PC-9 (cell line): ENCODE measurements around the gene DNAJB7. TPM values are rescaled to one million over a fixed set of nuclear protein-coding genes. Genes with fewer than 3 reads are reported as not detected.
"Not testable (repeated sequence)": the region's sequence is repeated elsewhere in the genome, so short reads cannot be mapped to it uniquely, and the experiment has no call there.

ENCODE experiments used
- BruUV-seq: library from RNA; stranded (reverse); fragments of 400-500 nt; replicated peaks from 2 replicates; lab custom pipeline; 2021; lab: Mats Ljungman, UMichigan
- CTCF ChIA-PET: fragments of 300-600 bp; sonication (Branson Sonifier 250); formaldehyde crosslinking; loops from one replicate; lab custom pipeline; 2022; ENCODE audit warnings: antibody characterized with exemption; lab: Charles Lee
- POLR2A ChIA-PET: fragments of 300-600 bp; sonication (Branson Sonifier 250); formaldehyde crosslinking; loops from one replicate; lab custom pipeline; 2022; ENCODE audit warnings: antibody characterized with exemption; ENCODE audit not compliant: unreplicated experiment; lab: Charles Lee
- DNase-seq, 2 experiments: peaks; one replicate each; pipeline versions ENCODE4 v3.0.0 to v3.0.0-alpha.2; 2015 to 2022; ENCODE audit warnings: mixed read lengths in 1 of 2
- H2AFZ ChIP-seq: fragments of 200-600 bp; sonication (generic); 2 replicates; pipeline ENCODE4 v1.8.1; 2017; ENCODE audit warnings: antibody characterized with exemption
- H3F3A ChIP-seq: fragments of 200-600 bp; sonication (generic); 2 replicates; pipeline ENCODE4 v1.8.1; 2017; ENCODE audit warnings: antibody characterized with exemption, mild to moderate bottlenecking, low read depth; ENCODE audit not compliant: insufficient read depth
- H3K27ac ChIP-seq: fragments of 200-600 bp; sonication (generic); 2 replicates; pipeline ENCODE4 v1.6.1; 2016; ENCODE audit warnings: mixed run types
- H3K27me3 ChIP-seq: fragments of 200-600 bp; sonication (generic); 2 replicates; pipeline ENCODE4 v1.6.1; 2016; ENCODE audit warnings: low read depth, mixed run types; ENCODE audit not compliant: insufficient read depth
- H3K36me3 ChIP-seq: fragments of 200-600 bp; sonication (generic); 2 replicates; pipeline ENCODE4 v1.6.1; 2016; ENCODE audit warnings: low read depth, mixed run types
- H3K4me1 ChIP-seq: fragments of 200-600 bp; sonication (generic); replicated peaks from 2 replicates; pipeline ENCODE4 v1.6.1; 2016; ENCODE audit warnings: mixed run types; ENCODE audit not compliant: insufficient read depth
- H3K4me2 ChIP-seq: fragments of 200-600 bp; sonication (generic); 2 replicates; pipeline ENCODE4 v1.6.1; 2017; ENCODE audit warnings: mixed run types
- H3K4me3 ChIP-seq: fragments of 200-600 bp; sonication (generic); 2 replicates; pipeline ENCODE4 v1.6.1; 2016; ENCODE audit warnings: mixed run types
- H3K79me2 ChIP-seq: fragments of 200-600 bp; sonication (generic); 2 replicates; pipeline ENCODE4 v1.6.1; 2017; ENCODE audit warnings: low read depth, mixed run types
- H3K9me2 ChIP-seq: fragments of 200-600 bp; sonication (generic); 2 replicates; pipeline ENCODE4 v1.8.1; 2017; ENCODE audit warnings: mild to moderate bottlenecking; ENCODE audit not compliant: insufficient read depth
- H3K9me3 ChIP-seq: fragments of 200-600 bp; sonication (generic); 2 replicates; pipeline ENCODE4 v1.8.1; 2016; ENCODE audit warnings: low read depth; ENCODE audit not compliant: insufficient read depth
- H4K20me1 ChIP-seq: fragments of 200-600 bp; sonication (generic); 2 replicates; pipeline ENCODE4 v1.8.1; 2017; ENCODE audit not compliant: insufficient read depth
- EZH2 ChIP-seq: fragments of 200-600 bp; sonication (generic); IDR thresholded peaks from 2 replicates; pipeline ENCODE4 v1.8.0; 2017; ENCODE audit warnings: antibody characterized with exemption, low read depth
- intact Hi-C: fragments of 100-400 bp; cut with micrococcal nuclease; formaldehyde crosslinking; loops from one replicate; pipeline ENCODE4 v1.10.0; 2022; ENCODE audit not compliant: unreplicated experiment
- total RNA-seq: library from RNA; stranded (reverse); gene quantifications from 2 replicates; pipeline ENCODE4 v1.2.3, GENCODE V29; 2021
- TF ChIP-seq, protein P1 (sequence below): fragments of 200-600 bp; sonication (generic); conservative IDR thresholded peaks from 2 replicates; pipeline ENCODE4 v1.6.1; 2017; ENCODE audit warnings: mixed run types, antibody characterized with exemption, mild to moderate bottlenecking, moderate library complexity

DNAJB7 gene
- total RNA-seq, 1 experiment from 2014 or later, result not detected

DNA sequence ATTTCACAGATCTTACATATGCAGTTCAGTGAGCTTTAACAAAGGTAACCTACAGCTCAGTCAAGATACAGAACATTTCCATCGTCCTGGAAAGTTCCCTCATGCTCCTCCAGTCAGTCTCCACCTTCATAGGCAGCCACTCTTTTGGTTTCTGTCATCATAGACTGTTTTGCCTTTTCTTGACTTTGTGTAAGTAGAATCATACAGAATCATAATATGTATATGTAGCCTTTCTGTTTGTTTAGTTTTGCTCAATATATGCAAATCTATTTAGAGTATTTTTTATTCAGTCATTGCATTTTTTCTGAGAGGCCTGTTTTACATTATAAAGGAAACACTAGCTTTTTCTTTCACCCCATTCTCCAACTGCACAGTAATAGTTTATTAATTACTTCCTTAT lies 15.0 kb upstream of the DNAJB7 start:
- H3K4me2 ChIP-seq, result no peak overlapping the region
- TF ChIP-seq, protein P1, sequence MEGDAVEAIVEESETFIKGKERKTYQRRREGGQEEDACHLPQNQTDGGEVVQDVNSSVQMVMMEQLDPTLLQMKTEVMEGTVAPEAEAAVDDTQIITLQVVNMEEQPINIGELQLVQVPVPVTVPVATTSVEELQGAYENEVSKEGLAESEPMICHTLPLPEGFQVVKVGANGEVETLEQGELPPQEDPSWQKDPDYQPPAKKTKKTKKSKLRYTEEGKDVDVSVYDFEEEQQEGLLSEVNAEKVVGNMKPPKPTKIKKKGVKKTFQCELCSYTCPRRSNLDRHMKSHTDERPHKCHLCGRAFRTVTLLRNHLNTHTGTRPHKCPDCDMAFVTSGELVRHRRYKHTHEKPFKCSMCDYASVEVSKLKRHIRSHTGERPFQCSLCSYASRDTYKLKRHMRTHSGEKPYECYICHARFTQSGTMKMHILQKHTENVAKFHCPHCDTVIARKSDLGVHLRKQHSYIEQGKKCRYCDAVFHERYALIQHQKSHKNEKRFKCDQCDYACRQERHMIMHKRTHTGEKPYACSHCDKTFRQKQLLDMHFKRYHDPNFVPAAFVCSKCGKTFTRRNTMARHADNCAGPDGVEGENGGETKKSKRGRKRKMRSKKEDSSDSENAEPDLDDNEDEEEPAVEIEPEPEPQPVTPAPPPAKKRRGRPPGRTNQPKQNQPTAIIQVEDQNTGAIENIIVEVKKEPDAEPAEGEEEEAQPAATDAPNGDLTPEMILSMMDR, result no peak
- no peak for TF ChIP-seq EZH2
- no peak overlapping the region for H3K27ac ChIP-seq
- no peaks in the 10 kb centered on the region for H3K4me1 ChIP-seq
- ChIA-PET POLR2A (no interaction called here), CTCF (interaction anchor here (0.6 kb wide), 1 partner anchor 58 kb away, joined by 7 read pairs; no protein-coding TSS in a partner anchor)
- DNase-seq, result no peak
- no peaks in the 10 kb centered on the region for H3K9me2 ChIP-seq
- BruUV-seq, result no TSS peak
- peaks cover 6% of the 10 kb centered on the region for H3K36me3 ChIP-seq
- no peaks in the 10 kb centered on the region for H3K27me3 ChIP-seq
- intact Hi-C loops, result no loop called here
- H3F3A ChIP-seq, result peaks cover 4% of the 10 kb centered on the region; the same call in 1 of the 2 replicates
- H4K20me1 ChIP-seq, result no peaks in the 10 kb centered on the region
- no peak overlapping the region for H2AFZ ChIP-seq
- no peaks in the 10 kb centered on the region for H3K9me3 ChIP-seq
- H3K79me2 ChIP-seq, result no peaks in the 10 kb centered on the region
- no peak overlapping the region for H3K4me3 ChIP-seq

DNA sequence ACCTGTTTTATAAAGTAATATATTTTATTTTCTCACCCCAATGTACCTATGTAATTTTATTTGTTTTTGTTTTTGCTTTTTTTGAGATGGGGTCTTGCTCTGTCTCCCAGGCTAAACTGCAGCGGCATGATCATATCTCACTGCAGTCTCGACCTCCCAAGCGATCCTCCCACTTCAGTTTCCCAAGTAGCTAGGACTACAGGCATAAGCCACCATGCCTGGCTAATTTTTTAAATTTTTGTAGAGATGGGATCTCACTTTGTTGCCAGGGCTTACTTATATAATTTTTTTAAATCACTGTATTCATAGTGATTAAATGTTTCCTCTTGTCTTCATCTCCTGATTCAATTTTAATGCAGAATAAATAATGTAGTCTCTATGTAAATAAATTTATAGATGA lies 13.2 kb upstream of the DNAJB7 start:
- Histone ChIP-seq H2AFZ (no peak overlapping the region), H3K27me3 (no peaks in the 10 kb centered on the region), H3F3A (peaks cover 4% of the 10 kb centered on the region; the same call in 1 of the 2 replicates), H3K27ac (no peak overlapping the region), H3K79me2 (no peaks in the 10 kb centered on the region), H4K20me1 (no peaks in the 10 kb centered on the region), H3K36me3 (peaks cover 3% of the 10 kb centered on the region; the same call in 1 of the 2 replicates), H3K9me2 (no peaks in the 10 kb centered on the region), H3K4me2 (no peak overlapping the region), H3K4me1 (no peaks in the 10 kb centered on the region), H3K9me3 (no peaks in the 10 kb centered on the region), H3K4me3 (no peak overlapping the region)
- DNase-seq, result no peak
- no TSS peak for BruUV-seq
- no peak for TF ChIP-seq EZH2
- TF ChIP-seq, protein P1, result no peak
- intact Hi-C loops, result no loop called here
- CTCF ChIA-PET, result no interaction called here
- POLR2A ChIA-PET, result no interaction called here

DNA sequence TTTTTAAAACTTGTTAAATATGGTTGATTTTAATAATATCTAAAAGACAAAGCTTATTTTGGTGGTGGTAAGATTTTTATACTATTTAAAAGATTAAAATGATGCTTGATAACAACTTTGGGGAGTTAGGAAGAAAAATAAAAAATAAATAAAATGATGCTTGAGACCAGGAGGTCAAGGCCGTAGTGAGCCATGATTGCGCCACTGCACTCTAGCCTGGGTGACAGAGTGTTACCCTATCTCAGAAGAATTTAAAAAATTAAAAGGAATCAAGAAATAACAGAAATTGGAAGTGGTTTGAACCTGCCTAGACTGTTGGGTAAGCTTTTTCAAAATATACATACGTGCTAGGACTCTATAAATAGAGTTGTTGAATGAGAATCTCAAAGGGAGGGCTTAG lies 12.1 kb upstream of the DNAJB7 start:
- no peak overlapping the region for H3K4me3 ChIP-seq
- H3K4me2 ChIP-seq, result no peak overlapping the region
- BruUV-seq, result no TSS peak
- no peaks in the 10 kb centered on the region for H4K20me1 ChIP-seq
- H3K9me3 ChIP-seq, result no peaks in the 10 kb centered on the region
- no peaks in the 10 kb centered on the region for H3K79me2 ChIP-seq
- DNase-seq, result no peak
- peaks cover 7% of the 10 kb centered on the region; the same call in 1 of the 2 replicates for H3K36me3 ChIP-seq
- H3F3A ChIP-seq, result peaks cover 4% of the 10 kb centered on the region; the same call in 1 of the 2 replicates
- H3K27me3 ChIP-seq, result no peaks in the 10 kb centered on the region
- no peak overlapping the region for H2AFZ ChIP-seq
- TF ChIP-seq, protein P1, result no peak
- TF ChIP-seq EZH2, result no peak
- H3K27ac ChIP-seq, result no peak overlapping the region
- no peaks in the 10 kb centered on the region for H3K4me1 ChIP-seq
- CTCF ChIA-PET, result no interaction called here
- POLR2A ChIA-PET, result no interaction called here
- no peaks in the 10 kb centered on the region for H3K9me2 ChIP-seq
- intact Hi-C loops, result no loop called here

DNA sequence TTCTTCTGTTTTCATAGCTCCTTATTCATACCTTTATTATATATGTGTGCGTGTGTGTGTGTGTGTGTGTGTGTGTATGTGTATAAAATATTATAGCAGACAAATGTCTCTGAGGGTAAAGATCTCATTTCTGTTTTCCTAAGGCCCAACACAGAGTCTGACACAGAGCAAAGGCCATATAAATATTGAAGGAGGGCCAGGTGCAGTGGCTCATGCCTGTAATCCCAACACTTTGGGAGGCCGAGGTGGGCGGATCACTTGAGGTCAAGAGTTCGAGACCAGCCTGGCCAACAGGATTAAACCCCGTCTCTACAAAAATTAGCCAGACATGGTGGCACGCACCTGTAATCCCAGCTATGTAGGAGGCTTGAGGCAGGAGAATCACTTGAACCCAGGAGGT lies 6.5 kb upstream of the DNAJB7 start:
- H3K27ac ChIP-seq, CTCF ChIA-PET, H3K9me3 ChIP-seq, H2AFZ ChIP-seq, intact Hi-C loops, H3K4me3 ChIP-seq, H3K4me2 ChIP-seq, H3K9me2 ChIP-seq, H4K20me1 ChIP-seq, DNase-seq, BruUV-seq, H3K27me3 ChIP-seq, H3K4me1 ChIP-seq, H3K79me2 ChIP-seq: not testable (repeated sequence)
- Histone ChIP-seq H3K36me3 (peaks cover 11% of the 10 kb centered on the region), H3F3A (0 out of 2 replicates have a peak, but pooled peaks cover 11% of the 10 kb centered on the region)
- POLR2A ChIA-PET, result interaction anchor here (0.6 kb wide), 1 partner anchor 83 kb away, joined by 3 read pairs; the partner anchor contains the start of gene RBX1
